ENCODE measurements around the gene MSI2.

MSI2 gene

GRCh38 chr17:57451643-57452042 is 195.3 kb downstream of the MSI2 start:
- no peak for ATAC-seq

GRCh38 chr17:57453841-57454425 is 197.6 kb downstream of the MSI2 start:
- TF ChIP-seq ARNTL (CRISPR knock-in tag; IDR thresholded peaks at IDR 0.05; ENCODE audit: borderline replicate concordance, low read depth) (no peak), CSRNP3 (CRISPR knock-in tag; IDR thresholded peaks at IDR 0.05) (no peak), TCF4 (CRISPR knock-in tag; IDR thresholded peaks at IDR 0.05; ENCODE audit: borderline replicate concordance) (no peak), BACH2 (CRISPR knock-in tag; IDR thresholded peaks at IDR 0.05; ENCODE audit: borderline replicate concordance) (no peak), TOX (CRISPR knock-in tag; IDR thresholded peaks at IDR 0.05; ENCODE audit: borderline replicate concordance) (no peak), ESRRG (CRISPR knock-in tag; IDR thresholded peaks at IDR 0.05) (no peak), RARB (CRISPR knock-in tag; IDR thresholded peaks at IDR 0.05) (no peak)
- ATAC-seq: no peak

More at GRCh38 chr17:57451643-57452042, 195.3 kb downstream of the MSI2 start:
- TF ChIP-seq CREB5 (CRISPR knock-in tag; IDR thresholded peaks at IDR 0.05; ENCODE audit: low read depth) (no peak), TCF4 (CRISPR knock-in tag; IDR thresholded peaks at IDR 0.05; ENCODE audit: borderline replicate concordance) (no peak), SNAI2 (CRISPR knock-in tag; IDR thresholded peaks at IDR 0.05) (no peak), ARNTL (CRISPR knock-in tag; IDR thresholded peaks at IDR 0.05; ENCODE audit: borderline replicate concordance, low read depth) (no peak), PATZ1 (CRISPR knock-in tag; IDR thresholded peaks at IDR 0.05; ENCODE audit: borderline replicate concordance) (no peak), ZC3H10 (CRISPR knock-in tag; IDR thresholded peaks at IDR 0.05) (no peak), ISL1 (CRISPR knock-in tag; IDR thresholded peaks at IDR 0.05) (no peak)

GRCh38 chr17:57454729-57455062 is 198.4 kb downstream of the MSI2 start:
- no peak for ATAC-seq
- TF ChIP-seq ZNF565 (CRISPR knock-in tag; conservative IDR thresholded peaks at IDR 0.05; ENCODE audit: low read depth): no peak
- TF ChIP-seq CSRNP3 (CRISPR knock-in tag; IDR thresholded peaks at IDR 0.05): no peak

GRCh38 chr17:57455063-57455914 is 199.0 kb downstream of the MSI2 start:
- TF ChIP-seq ISL1 (CRISPR knock-in tag; IDR thresholded peaks at IDR 0.05) (no peak), ARNTL (CRISPR knock-in tag; IDR thresholded peaks at IDR 0.05; ENCODE audit: borderline replicate concordance, low read depth) (no peak), POU6F1 (CRISPR knock-in tag; IDR thresholded peaks at IDR 0.05; ENCODE audit: borderline replicate concordance, low read depth) (no peak), ZNF70 (CRISPR knock-in tag; IDR thresholded peaks at IDR 0.05) (no peak), GLIS3 (CRISPR knock-in tag; IDR thresholded peaks at IDR 0.05) (no peak), SNAI2 (CRISPR knock-in tag; IDR thresholded peaks at IDR 0.05) (no peak), PATZ1 (CRISPR knock-in tag; IDR thresholded peaks at IDR 0.05; ENCODE audit: borderline replicate concordance) (no peak), CREB5 (CRISPR knock-in tag; IDR thresholded peaks at IDR 0.05; ENCODE audit: low read depth) (no peak), BACH2 (CRISPR knock-in tag; IDR thresholded peaks at IDR 0.05; ENCODE audit: borderline replicate concordance) (no peak), ZFP30 (CRISPR knock-in tag; IDR thresholded peaks at IDR 0.05) (no peak), RARB (CRISPR knock-in tag; IDR thresholded peaks at IDR 0.05) (no peak), TCF4 (CRISPR knock-in tag; IDR thresholded peaks at IDR 0.05; ENCODE audit: borderline replicate concordance) (no peak)
- ATAC-seq: no peak
